Fibroblast of lung (primary cell): ENCODE data around the gene PCDHGC3.

Experiments
- EZH2 ChIP-seq: IDR thresholded peaks from 2 replicates; pipeline ENCODE4 v1.5.1; 2012; ENCODE audit warnings: low read length, control low read depth, mild to moderate bottlenecking; ENCODE audit errors: missing control alignments
- TF ChIP-seq, protein P1 (sequence below), 2 donors: IDR thresholded peaks in 1 of 2; conservative IDR thresholded peaks in 1 of 2; 1 replicate in 1 of 2; 2 replicates in 1 of 2; pipeline ENCODE4 v1.5.1; 2011 to 2012; ENCODE audit warnings: low read length in 2 of 2, control low read depth in 1 of 2, inconsistent platforms in 1 of 2, low read depth in 1 of 2, mild to moderate bottlenecking in 1 of 2

DNA sequence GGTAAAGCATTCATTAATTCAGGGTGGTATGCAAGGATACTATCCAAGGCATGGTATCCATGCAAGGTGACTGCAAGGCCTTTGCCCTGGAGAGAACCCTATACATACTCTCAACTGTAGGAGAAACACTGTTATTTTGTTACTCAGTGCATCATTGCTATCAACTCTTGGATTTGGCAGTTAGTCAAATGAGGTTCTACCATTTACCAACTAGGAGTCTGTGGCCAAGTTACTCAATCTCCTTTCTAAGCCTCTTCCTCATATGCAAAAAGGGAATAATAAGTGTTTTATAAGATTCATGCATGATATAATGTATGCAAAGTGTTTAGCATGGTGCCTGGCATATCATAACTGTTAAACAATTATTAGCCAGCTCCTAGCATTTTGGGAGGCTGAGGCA is 4.0 kb downstream of the PCDHGC3 start:
- TF ChIP-seq, protein P1, sequence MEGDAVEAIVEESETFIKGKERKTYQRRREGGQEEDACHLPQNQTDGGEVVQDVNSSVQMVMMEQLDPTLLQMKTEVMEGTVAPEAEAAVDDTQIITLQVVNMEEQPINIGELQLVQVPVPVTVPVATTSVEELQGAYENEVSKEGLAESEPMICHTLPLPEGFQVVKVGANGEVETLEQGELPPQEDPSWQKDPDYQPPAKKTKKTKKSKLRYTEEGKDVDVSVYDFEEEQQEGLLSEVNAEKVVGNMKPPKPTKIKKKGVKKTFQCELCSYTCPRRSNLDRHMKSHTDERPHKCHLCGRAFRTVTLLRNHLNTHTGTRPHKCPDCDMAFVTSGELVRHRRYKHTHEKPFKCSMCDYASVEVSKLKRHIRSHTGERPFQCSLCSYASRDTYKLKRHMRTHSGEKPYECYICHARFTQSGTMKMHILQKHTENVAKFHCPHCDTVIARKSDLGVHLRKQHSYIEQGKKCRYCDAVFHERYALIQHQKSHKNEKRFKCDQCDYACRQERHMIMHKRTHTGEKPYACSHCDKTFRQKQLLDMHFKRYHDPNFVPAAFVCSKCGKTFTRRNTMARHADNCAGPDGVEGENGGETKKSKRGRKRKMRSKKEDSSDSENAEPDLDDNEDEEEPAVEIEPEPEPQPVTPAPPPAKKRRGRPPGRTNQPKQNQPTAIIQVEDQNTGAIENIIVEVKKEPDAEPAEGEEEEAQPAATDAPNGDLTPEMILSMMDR (conservative IDR thresholded peaks at IDR 0.05 in 1 of 2, IDR thresholded peaks at IDR 0.05 in 1 of 2; ENCODE audit: low read depth in 1 of 2, low read length in 2 of 2): no peak
- no peak for TF ChIP-seq EZH2
